H9 (cell line): ENCODE data around the gene FXYD6. TPM values are rescaled to one million over a fixed set of nuclear protein-coding genes. Genes with fewer than 3 reads are reported as not detected.

Experiments used
- DNase-seq: peaks from one replicate; pipeline ENCODE4 v3.0.0-alpha.2; 2017
- H2AFZ ChIP-seq: one replicate; pipeline ENCODE4 v1.6.1; 2013; ENCODE audit warnings: mild to moderate bottlenecking, low read length, control low read depth, moderate library complexity
- H2AK5ac ChIP-seq: 2 replicates; pipeline ENCODE4 v1.6.1; 2013; ENCODE audit warnings: low read length, control low read depth, mixed read lengths; ENCODE audit not compliant: insufficient read length
- H2BK120ac ChIP-seq: one replicate; pipeline ENCODE4 v1.6.1; 2013; ENCODE audit warnings: low read depth, mild to moderate bottlenecking, low read length, control low read depth, inconsistent platforms; ENCODE audit not compliant: poor library complexity, severe bottlenecking
- H2BK12ac ChIP-seq: 2 replicates; pipeline ENCODE4 v1.6.1; 2013; ENCODE audit warnings: low read length, control low read depth, mixed read lengths, low read depth; ENCODE audit not compliant: insufficient read length
- H2BK15ac ChIP-seq: 2 replicates; pipeline ENCODE4 v1.6.1; 2013; ENCODE audit warnings: low read depth, low read length, control low read depth
- H2BK20ac ChIP-seq: one replicate; pipeline ENCODE4 v1.6.1; 2013; ENCODE audit warnings: low read depth, mild to moderate bottlenecking, low read length, control low read depth, inconsistent platforms; ENCODE audit not compliant: poor library complexity, severe bottlenecking
- H2BK5ac ChIP-seq: 2 replicates; pipeline ENCODE4 v1.6.1; 2013; ENCODE audit warnings: low read length, control low read depth, mixed read lengths; ENCODE audit not compliant: insufficient read length
- H3K14ac ChIP-seq: 2 replicates; pipeline ENCODE4 v1.6.1; 2013; ENCODE audit warnings: low read length, control low read depth; ENCODE audit not compliant: insufficient read depth
- H3K18ac ChIP-seq: 2 replicates; pipeline ENCODE4 v1.6.1; 2013; ENCODE audit warnings: low read depth, mild to moderate bottlenecking, mixed read lengths, low read length, control low read depth; ENCODE audit not compliant: insufficient read length
- H3K23ac ChIP-seq: 2 replicates; pipeline ENCODE4 v1.6.1; 2013; ENCODE audit warnings: low read length, control low read depth, mixed read lengths, low read depth; ENCODE audit not compliant: insufficient read length
- H3K23me2 ChIP-seq: 2 replicates; pipeline ENCODE4 v1.6.1; 2013; ENCODE audit warnings: low read depth, mild to moderate bottlenecking, mixed read lengths, low read length, control low read depth; ENCODE audit not compliant: insufficient read length, poor library complexity, severe bottlenecking
- H3K27ac ChIP-seq: 2 replicates; pipeline ENCODE4 v1.5.1; 2013; ENCODE audit warnings: low read length, control low read depth, mixed read lengths, low read depth; ENCODE audit not compliant: insufficient read length
- H3K27me3 ChIP-seq: 2 replicates; pipeline ENCODE4 v1.6.1; 2013; ENCODE audit warnings: low read length, control low read depth, inconsistent platforms; ENCODE audit not compliant: insufficient read depth
- H3K4ac ChIP-seq: 2 replicates; pipeline ENCODE4 v1.6.1; 2013; ENCODE audit warnings: low read depth, mild to moderate bottlenecking, control low read depth, inconsistent platforms, low read length, moderate library complexity
- H3K4me1 ChIP-seq: 2 replicates; pipeline ENCODE4 v1.6.1; 2013; ENCODE audit warnings: low read length, control low read depth, inconsistent platforms; ENCODE audit not compliant: insufficient read depth
- H3K4me2 ChIP-seq: 2 replicates; pipeline ENCODE4 v1.6.1; 2013; ENCODE audit warnings: low read length, control low read depth, mixed read lengths; ENCODE audit not compliant: insufficient read length, insufficient read depth
- H3K56ac ChIP-seq: 2 replicates; pipeline ENCODE4 v1.6.1; 2013; ENCODE audit warnings: low read depth, mild to moderate bottlenecking, mixed read lengths, low read length, control low read depth; ENCODE audit not compliant: insufficient read length
- H3K79me1 ChIP-seq: 2 replicates; pipeline ENCODE4 v1.6.1; 2013; ENCODE audit warnings: low read depth, mild to moderate bottlenecking, moderate library complexity, low read length, control low read depth, inconsistent platforms; ENCODE audit not compliant: insufficient read depth, poor library complexity, severe bottlenecking
- H3K79me2 ChIP-seq: 2 replicates; pipeline ENCODE4 v1.6.1; 2013; ENCODE audit warnings: low read length, control low read depth, inconsistent platforms; ENCODE audit not compliant: insufficient read depth
- H3K9ac ChIP-seq: 2 replicates; pipeline ENCODE4 v1.6.1; 2013; ENCODE audit warnings: low read length, control low read depth, mixed read lengths; ENCODE audit not compliant: insufficient read length; ENCODE audit errors: extremely low read depth
- H3K9me3 ChIP-seq: one replicate; pipeline ENCODE4 v1.6.1; 2013; ENCODE audit warnings: low read depth, low read length, inconsistent platforms; ENCODE audit not compliant: control insufficient read depth
- H3T11ph ChIP-seq: one replicate; pipeline ENCODE4 v1.6.1; 2013; ENCODE audit warnings: mild to moderate bottlenecking, low read length, control low read depth, inconsistent platforms
- H4K20me1 ChIP-seq: one replicate; pipeline ENCODE4 v1.6.1; 2013; ENCODE audit not compliant: control insufficient read depth, insufficient read length, insufficient read depth
- H4K5ac ChIP-seq: 2 replicates; pipeline ENCODE4 v1.6.1; 2013; ENCODE audit warnings: low read depth, mild to moderate bottlenecking, mixed read lengths, low read length, control low read depth; ENCODE audit not compliant: insufficient read length
- H4K8ac ChIP-seq: replicated peaks from 2 replicates; pipeline ENCODE4 v1.6.1; 2013; ENCODE audit warnings: low read length, control low read depth, mixed read lengths, low read depth; ENCODE audit not compliant: insufficient read length
- H4K91ac ChIP-seq: 2 replicates; pipeline ENCODE4 v1.6.1; 2013; ENCODE audit warnings: low read depth, mild to moderate bottlenecking, moderate library complexity, mixed read lengths, low read length, control low read depth; ENCODE audit not compliant: insufficient read length
- H3K27ac Mint-ChIP-seq, 3 experiments: 2 replicates in 2 of 3; 3 replicates in 1 of 3; pipeline ENCODE4 v1.8.0; 2020 to 2021; ENCODE audit warnings: mixed read lengths in 3 of 3, mild to moderate bottlenecking in 1 of 3, moderate library complexity in 1 of 3
- H3K27me3 Mint-ChIP-seq: 2 replicates; pipeline ENCODE4 v1.8.0; 2021; ENCODE audit warnings: low read depth, mild to moderate bottlenecking, moderate library complexity, mixed read lengths
- H3K36me3 Mint-ChIP-seq, 3 experiments: 2 replicates in 2 of 3; 3 replicates in 1 of 3; pipeline ENCODE4 v1.8.0; 2020 to 2021; ENCODE audit warnings: low read depth in 3 of 3, mixed read lengths in 3 of 3; ENCODE audit not compliant: insufficient read depth in 1 of 3
- H3K4me1 Mint-ChIP-seq, 2 experiments: 2 replicates each; pipeline ENCODE4 v1.8.0; 2020; ENCODE audit warnings: mixed read lengths in 2 of 2
- H3K4me3 Mint-ChIP-seq, 2 experiments: 2 replicates in 1 of 2; 3 replicates in 1 of 2; pipeline ENCODE4 v1.8.0; 2020 to 2021; ENCODE audit warnings: mild to moderate bottlenecking in 2 of 2, mixed read lengths in 2 of 2, moderate library complexity in 1 of 2
- H3K9me3 Mint-ChIP-seq, 2 experiments: 2 replicates in 1 of 2; 3 replicates in 1 of 2; pipeline ENCODE4 v1.8.0; 2020; ENCODE audit warnings: mild to moderate bottlenecking in 2 of 2, mixed read lengths in 2 of 2, moderate library complexity in 1 of 2
- WGBS: extraction: QIAGEN DNeasy Blood & Tissue Kit; methylation state at CpG from one replicate; pipeline ENCODE4 v1.1.7; 2013; ENCODE audit warnings: missing lambda C conversion rate, low lambda C conversion rate, mixed read lengths; ENCODE audit not compliant: insufficient read length; ENCODE audit errors: extremely low coverage; 5-methylcytosine and 5-hydroxymethylcytosine counted together
- total RNA-seq: library from RNA; stranded (reverse); gene quantifications from 2 replicates; pipeline ENCODE4 v1.2.1, GENCODE V29; 2021
- TF ChIP-seq, protein P1 (sequence below): fragments of 200-600 bp; sonication (generic); conservative IDR thresholded peaks from 3 replicates; pipeline ENCODE4 v1.8.0; 2021; ENCODE audit warnings: antibody characterized with exemption, mild to moderate bottlenecking

The FXYD6 gene
- total RNA-seq, 1 experiment from 2014 or later = 18.3 TPM

DNA sequence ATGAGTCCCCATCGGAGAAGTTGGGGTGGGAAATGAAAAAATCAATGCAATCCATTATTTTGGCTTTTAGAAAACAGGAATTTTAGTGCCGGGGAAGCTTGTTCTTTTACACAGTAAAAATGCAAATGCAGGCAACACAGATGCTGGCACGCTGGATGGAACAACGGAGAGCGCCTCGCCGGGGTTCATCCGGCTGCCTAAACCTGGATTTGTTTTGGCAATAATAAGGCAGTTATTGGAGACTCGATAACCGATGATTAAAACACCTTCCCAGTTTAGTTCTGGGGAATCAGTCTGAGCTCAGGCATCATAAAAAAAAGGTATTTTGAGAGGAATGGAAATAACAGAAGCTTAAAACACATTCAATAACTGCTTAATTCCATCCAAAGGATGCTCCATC lies 82.3 kb downstream of the FXYD6 start:
- no peak overlapping the region for H4K8ac ChIP-seq
- H3K23ac ChIP-seq = no peak overlapping the region
- H2BK5ac ChIP-seq = no peak overlapping the region
- no peak overlapping the region for H3K9ac ChIP-seq
- no peak overlapping the region for H2AK5ac ChIP-seq
- H4K5ac ChIP-seq = no peak overlapping the region
- H3K4me1 ChIP-seq = no peaks in the 10 kb centered on the region
- no peaks in the 10 kb centered on the region for H3K9me3 ChIP-seq
- TF ChIP-seq, protein P1, sequence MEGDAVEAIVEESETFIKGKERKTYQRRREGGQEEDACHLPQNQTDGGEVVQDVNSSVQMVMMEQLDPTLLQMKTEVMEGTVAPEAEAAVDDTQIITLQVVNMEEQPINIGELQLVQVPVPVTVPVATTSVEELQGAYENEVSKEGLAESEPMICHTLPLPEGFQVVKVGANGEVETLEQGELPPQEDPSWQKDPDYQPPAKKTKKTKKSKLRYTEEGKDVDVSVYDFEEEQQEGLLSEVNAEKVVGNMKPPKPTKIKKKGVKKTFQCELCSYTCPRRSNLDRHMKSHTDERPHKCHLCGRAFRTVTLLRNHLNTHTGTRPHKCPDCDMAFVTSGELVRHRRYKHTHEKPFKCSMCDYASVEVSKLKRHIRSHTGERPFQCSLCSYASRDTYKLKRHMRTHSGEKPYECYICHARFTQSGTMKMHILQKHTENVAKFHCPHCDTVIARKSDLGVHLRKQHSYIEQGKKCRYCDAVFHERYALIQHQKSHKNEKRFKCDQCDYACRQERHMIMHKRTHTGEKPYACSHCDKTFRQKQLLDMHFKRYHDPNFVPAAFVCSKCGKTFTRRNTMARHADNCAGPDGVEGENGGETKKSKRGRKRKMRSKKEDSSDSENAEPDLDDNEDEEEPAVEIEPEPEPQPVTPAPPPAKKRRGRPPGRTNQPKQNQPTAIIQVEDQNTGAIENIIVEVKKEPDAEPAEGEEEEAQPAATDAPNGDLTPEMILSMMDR = no peak
- no peak overlapping the region for H3K56ac ChIP-seq
- H4K91ac ChIP-seq = no peak overlapping the region
- no peak overlapping the region for H2BK120ac ChIP-seq
- H2BK12ac ChIP-seq = no peak overlapping the region
- no peaks in the 10 kb centered on the region for H3K79me2 ChIP-seq
- H2AFZ ChIP-seq = no peak overlapping the region
- H3K23me2 ChIP-seq = peaks cover 21% of the 10 kb centered on the region
- peaks cover 30% of the 10 kb centered on the region for H3K27me3 ChIP-seq
- peaks cover 9 to 21% of the 10 kb centered on the region in 2 experiments for H3K4me1 Mint-ChIP-seq
- no peak overlapping the region for H3K4me3 Mint-ChIP-seq
- H3K9me3 Mint-ChIP-seq = no peaks in the 10 kb centered on the region
- no peak overlapping the region for H3K18ac ChIP-seq
- H3K4ac ChIP-seq = no peak overlapping the region
- no peaks in the 10 kb centered on the region for H3K36me3 Mint-ChIP-seq
- peaks cover 84% of the 10 kb centered on the region for H3K27me3 Mint-ChIP-seq
- no peak overlapping the region for H2BK15ac ChIP-seq
- no peak for DNase-seq
- H3K79me1 ChIP-seq = no peaks in the 10 kb centered on the region
- no peak overlapping the region for H3K27ac Mint-ChIP-seq
- H3T11ph ChIP-seq = no peak overlapping the region
- no peak overlapping the region for H3K27ac ChIP-seq
- H4K20me1 ChIP-seq = peaks cover 2% of the 10 kb centered on the region
- H2BK20ac ChIP-seq = no peak overlapping the region
- no peak overlapping the region for H3K14ac ChIP-seq
- WGBS = no CpG with 5 or more reads among the region's 10 CpGs
- H3K4me2 ChIP-seq = no peak overlapping the region
